GM12878 (cell line): ENCODE results near the gene MSH3. TPM values are rescaled to one million over a fixed set of nuclear protein-coding genes. Genes with fewer than 3 reads are reported as not detected.

ENCODE experiments used
- ATAC-seq: fragments of 200-7000 bp; cut with Tn5 transposase; 3 replicates; pipeline ENCODE4 v1.9.1; 2020; ENCODE audit warnings: mild to moderate bottlenecking, moderate library complexity
- BruUV-seq: library from RNA; stranded (reverse); fragments of 400-500 nt; replicated peaks from 2 replicates; lab custom pipeline; 2021; lab: Mats Ljungman, UMichigan
- CTCF ChIA-PET: fragments of 300-600 bp; sonication (Branson Sonifier 250); formaldehyde crosslinking; extraction: SDS; loops from one replicate; lab custom pipeline; 2021; ENCODE audit warnings: inconsistent platforms; lab: Yijun Ruan, JAX
- POLR2A ChIA-PET: fragments of 350-600 bp; formaldehyde crosslinking; extraction: SDS; loops from one replicate; lab custom pipeline; 2021; ENCODE audit warnings: inconsistent platforms; lab: Charles Lee
- RAD21 ChIA-PET: fragments of 300-600 bp; sonication (Branson Sonifier 250); formaldehyde crosslinking; loops from one replicate; lab custom pipeline; 2023; ENCODE audit warnings: antibody characterized with exemption; ENCODE audit not compliant: unreplicated experiment; lab: Charles Lee
- SMC1A ChIA-PET: fragments of 300-600 bp; sonication (Branson Sonifier 250); formaldehyde crosslinking; loops from one replicate; lab custom pipeline; 2023; ENCODE audit not compliant: unreplicated experiment, uncharacterized antibody; lab: Charles Lee
- DNase-seq: peaks from one replicate; pipeline ENCODE4 v3.0.0-alpha.2; 2011; ENCODE audit warnings: low read depth, low spot score
- FAIRE-seq: peaks from 3 replicates; lab custom pipeline; 2011; peaks lifted over from hg19 to GRCh38; lab: Jason Lieb, UNC
- H2AFZ ChIP-seq: 2 replicates; pipeline ENCODE4 v1.6.0; 2011; ENCODE audit warnings: low read depth, low read length, control low read depth; ENCODE audit not compliant: control insufficient read depth
- H3K27ac ChIP-seq: 2 replicates; pipeline ENCODE4 v1.5.1; 2011; ENCODE audit warnings: control low read depth; ENCODE audit not compliant: control insufficient read depth, insufficient read depth
- H3K27me3 ChIP-seq, 2 experiments: replicated peaks in 1 of 2; 2 replicates each; pipeline versions ENCODE4 v1.6.0 to v1.6.1; 2011; ENCODE audit warnings: low read length in 1 of 2; ENCODE audit not compliant: control insufficient read depth in 2 of 2, insufficient read depth in 2 of 2
- H3K36me3 ChIP-seq, 2 experiments: 2 replicates each; pipeline ENCODE4 v1.5.1; 2011; ENCODE audit warnings: low read length in 1 of 2; ENCODE audit not compliant: control insufficient read depth in 2 of 2, insufficient read depth in 2 of 2
- H3K4me1 ChIP-seq: 2 replicates; pipeline ENCODE4 v1.6.1; 2011; ENCODE audit warnings: mild to moderate bottlenecking, low read length, moderate library complexity, mixed read lengths; ENCODE audit not compliant: control insufficient read depth, insufficient read depth
- H3K4me2 ChIP-seq: 2 replicates; pipeline ENCODE4 v1.6.0; 2011; ENCODE audit warnings: control low read depth; ENCODE audit not compliant: control insufficient read depth, insufficient read depth
- H3K4me3 ChIP-seq: fragments of 200-600 bp; sonication (generic); 2 replicates; pipeline ENCODE4 v1.5.1; 2016
- H3K79me2 ChIP-seq: 2 replicates; pipeline ENCODE4 v1.6.0; 2011; ENCODE audit warnings: low read length; ENCODE audit not compliant: control insufficient read depth, insufficient read depth
- H3K9ac ChIP-seq: 2 replicates; pipeline ENCODE4 v1.8.0; 2011; ENCODE audit warnings: low read length, control low read depth, mixed read lengths; ENCODE audit not compliant: control insufficient read depth, insufficient read depth
- H3K9me3 ChIP-seq: replicated peaks from 3 replicates; pipeline ENCODE4 v1.5.1; 2011; ENCODE audit warnings: mild to moderate bottlenecking, low read length; ENCODE audit not compliant: control insufficient read depth, insufficient read depth
- H4K20me1 ChIP-seq: 2 replicates; pipeline ENCODE4 v1.6.0; 2011; ENCODE audit not compliant: control insufficient read depth, insufficient read depth
- CBX5 ChIP-seq: sonication (generic); IDR thresholded peaks from 2 replicates; pipeline ENCODE4 v1.6.1; 2016; ENCODE audit warnings: low read depth, moderate library complexity, mild to moderate bottlenecking, inconsistent platforms
- CREM ChIP-seq: IDR thresholded peaks from 2 replicates; pipeline ENCODE4 v1.6.1; 2014; ENCODE audit warnings: antibody characterized with exemption, low read depth
- EGR1 ChIP-seq, 2 experiments: IDR thresholded peaks; 1 replicate in 1 of 2; 2 replicates in 1 of 2; pipeline ENCODE4 v1.6.1; 2011 to 2012; ENCODE audit warnings: low read depth in 2 of 2, low read length in 2 of 2, borderline replicate concordance in 1 of 2, mild to moderate bottlenecking in 1 of 2, moderate library complexity in 1 of 2
- ETV6 ChIP-seq, 2 experiments: fragments of 450-650 bp in 1 of 2; IDR thresholded peaks in 1 of 2; conservative IDR thresholded peaks in 1 of 2; 2 replicates each; pipeline ENCODE4 v1.6.1; 2014; ENCODE audit warnings: antibody characterized with exemption in 1 of 2, borderline replicate concordance in 1 of 2, low read depth in 1 of 2, mild to moderate bottlenecking in 1 of 2, moderate library complexity in 1 of 2
- IRF4 ChIP-seq: IDR thresholded peaks from 2 replicates; pipeline ENCODE4 v1.6.1; 2011; ENCODE audit warnings: low read depth, low read length
- JUNB ChIP-seq: IDR thresholded peaks from 2 replicates; pipeline ENCODE4 v1.6.1; 2016; ENCODE audit warnings: antibody characterized with exemption, mild to moderate bottlenecking
- KLF5 ChIP-seq: fragments of 450-650 bp; IDR thresholded peaks from 2 replicates; pipeline ENCODE4 v1.6.1; 2014; ENCODE audit warnings: mild to moderate bottlenecking; ENCODE audit not compliant: partially characterized antibody
- MEF2A ChIP-seq: IDR thresholded peaks from 2 replicates; pipeline ENCODE4 v1.6.1; 2011; ENCODE audit warnings: low read depth, mild to moderate bottlenecking, low read length, moderate library complexity; ENCODE audit not compliant: insufficient read depth
- NR2F1 ChIP-seq: fragments of 450-650 bp; conservative IDR thresholded peaks from 2 replicates; pipeline ENCODE4 v1.6.1; 2017; ENCODE audit warnings: mild to moderate bottlenecking
- PAX5 ChIP-seq: IDR thresholded peaks from 2 replicates; pipeline ENCODE4 v1.6.1; 2011; ENCODE audit warnings: low read depth, low read length, borderline replicate concordance
- RELA ChIP-seq: fragments of 450-650 bp; IDR thresholded peaks from 2 replicates; pipeline ENCODE4 v1.8.0; 2014; ENCODE audit warnings: borderline replicate concordance; ENCODE audit not compliant: partially characterized antibody
- RUNX3 ChIP-seq: IDR thresholded peaks from 2 replicates; pipeline ENCODE4 v1.6.1; 2012; ENCODE audit warnings: low read length, inconsistent platforms
- in situ Hi-C: fragments of 300-500 bp; cut with MboI; formaldehyde crosslinking; loops from 9 replicates; pipeline ENCODE4 v1.14.3; 2018; ENCODE audit warnings: mixed read lengths
- intact Hi-C: fragments of 100-400 bp; cut with micrococcal nuclease; formaldehyde crosslinking; loops from one replicate; pipeline ENCODE4 v1.14.2; 2022; ENCODE audit not compliant: unreplicated experiment
- polyA plus RNA-seq, 11 experiments: library from polyadenylated mRNA; depleted of rRNA in 4 of 11; unstranded in 6 of 11; stranded (reverse) in 5 of 11; fragments of >200 nt; fragmentation: Nextera tagmentation in 4 of 11; fragmentation: Illumina TruSeq in 1 of 11; extraction: Ambion mirVana in 4 of 11; extraction: Trizol in 1 of 11; gene quantifications; 1 replicate in 1 of 11; 2 replicates in 10 of 11; pipeline versions ENCODE4 v1.2.1 to v1.2.3, GENCODE V29; 2011 to 2016; ENCODE audit warnings: inconsistent platforms in 2 of 11, missing spikeins in 2 of 11, low read depth in 1 of 11
- total RNA-seq, 4 experiments: library from RNA; depleted of rRNA in 3 of 4; stranded (reverse); fragments of >200 nt in 3 of 4; fragmentation: Illumina TruSeq in 1 of 4; extraction: Trizol in 1 of 4; gene quantifications; 2 replicates each; pipeline versions ENCODE4 v1.2.1 to v1.2.3, GENCODE V29; 2013 to 2021
- TF ChIP-seq, protein P1 (sequence below): fragments of 450-650 bp; formaldehyde crosslinking; IDR thresholded peaks from 2 replicates; pipeline ENCODE4 v1.4.0; 2020; ENCODE audit warnings: mild to moderate bottlenecking, moderate library complexity

The MSH3 gene
- total and polyA plus RNA-seq, 10 of the 15 experiments (the other 5 are each of a cell fraction or from before 2014, with no cell fraction given) = 4.7 to 17.5 (median 12.2) TPM

DNA sequence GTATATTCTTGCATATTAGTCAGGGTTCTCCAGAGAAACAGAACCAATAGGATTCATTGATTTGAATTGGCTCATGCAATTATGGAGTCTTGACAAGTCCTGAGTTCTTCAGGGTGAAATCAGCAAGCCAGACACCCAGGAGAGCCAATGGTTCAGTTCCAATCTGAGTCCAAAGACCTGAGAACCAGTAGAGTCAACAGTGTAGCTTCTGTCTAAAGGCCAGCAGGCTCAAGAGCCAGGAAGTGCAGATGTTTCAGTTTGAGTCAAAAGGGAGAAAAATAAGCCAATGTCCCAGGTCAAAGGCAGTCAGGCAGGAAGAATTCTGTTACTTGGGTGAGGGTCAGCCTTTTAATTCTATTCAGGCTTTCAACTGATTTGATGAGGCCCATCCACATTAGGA lies 46.6 kb upstream of the MSH3 start:
- H3K4me1 ChIP-seq = peaks cover 10% of the 10 kb centered on the region
- no peaks in the 10 kb centered on the region for H3K79me2 ChIP-seq
- DNase-seq (peak; percentile 48), FAIRE-seq (peak; percentile 94), ATAC-seq (peak; percentile 90)
- H3K4me2 ChIP-seq = peak overlapping the region; percentile 35; the same call in 1 of the 2 replicates
- H3K27ac ChIP-seq = peak overlapping the region; percentile 27; the same call in 1 of the 2 replicates
- H3K9me3 ChIP-seq = peaks cover 5% of the 10 kb centered on the region; the same call in 2 of the 3 replicates
- no peak overlapping the region; the same call in 1 of the 2 replicates for H2AFZ ChIP-seq
- H3K36me3 ChIP-seq = no peaks in the 10 kb centered on the region
- in situ Hi-C loops = no loop called here
- H3K4me3 ChIP-seq = no peak overlapping the region
- POLR2A ChIA-PET = no interaction called here
- intact Hi-C loops = no loop called here
- RAD21 ChIA-PET = no interaction called here
- no peaks in the 10 kb centered on the region for H4K20me1 ChIP-seq
- 0 out of 2 replicates have a peak, but pooled peaks have one; percentile 30 for TF ChIP-seq CBX5
- TF ChIP-seq JUNB = peak; percentile 79
- no peak for TF ChIP-seq RELA
- TF ChIP-seq CREM = peak; percentile 32; the same call in 1 of the 2 replicates
- no peak for TF ChIP-seq KLF5
- TF ChIP-seq ETV6 (conservative IDR thresholded peaks at IDR 0.05 in 1 of 2, IDR thresholded peaks at IDR 0.05 in 1 of 2; ENCODE audit: borderline replicate concordance in 1 of 2, low read depth in 1 of 2) = 0 out of 4 replicates have a peak, but pooled peaks of 1 of the 2 experiments have one; percentile 44
- peak; percentile 85; the same call in 1 of the 2 replicates for TF ChIP-seq IRF4
- TF ChIP-seq RUNX3 = peak; percentile 56
- TF ChIP-seq PAX5 = 0 out of 2 replicates have a peak, but pooled peaks have one; percentile 29
- 0 out of 2 replicates have a peak, but pooled peaks have one; percentile 22 for TF ChIP-seq MEF2A
- 0 out of 2 replicates have a peak, but pooled peaks have one; percentile 17 for TF ChIP-seq NR2F1
- TF ChIP-seq, protein P1, sequence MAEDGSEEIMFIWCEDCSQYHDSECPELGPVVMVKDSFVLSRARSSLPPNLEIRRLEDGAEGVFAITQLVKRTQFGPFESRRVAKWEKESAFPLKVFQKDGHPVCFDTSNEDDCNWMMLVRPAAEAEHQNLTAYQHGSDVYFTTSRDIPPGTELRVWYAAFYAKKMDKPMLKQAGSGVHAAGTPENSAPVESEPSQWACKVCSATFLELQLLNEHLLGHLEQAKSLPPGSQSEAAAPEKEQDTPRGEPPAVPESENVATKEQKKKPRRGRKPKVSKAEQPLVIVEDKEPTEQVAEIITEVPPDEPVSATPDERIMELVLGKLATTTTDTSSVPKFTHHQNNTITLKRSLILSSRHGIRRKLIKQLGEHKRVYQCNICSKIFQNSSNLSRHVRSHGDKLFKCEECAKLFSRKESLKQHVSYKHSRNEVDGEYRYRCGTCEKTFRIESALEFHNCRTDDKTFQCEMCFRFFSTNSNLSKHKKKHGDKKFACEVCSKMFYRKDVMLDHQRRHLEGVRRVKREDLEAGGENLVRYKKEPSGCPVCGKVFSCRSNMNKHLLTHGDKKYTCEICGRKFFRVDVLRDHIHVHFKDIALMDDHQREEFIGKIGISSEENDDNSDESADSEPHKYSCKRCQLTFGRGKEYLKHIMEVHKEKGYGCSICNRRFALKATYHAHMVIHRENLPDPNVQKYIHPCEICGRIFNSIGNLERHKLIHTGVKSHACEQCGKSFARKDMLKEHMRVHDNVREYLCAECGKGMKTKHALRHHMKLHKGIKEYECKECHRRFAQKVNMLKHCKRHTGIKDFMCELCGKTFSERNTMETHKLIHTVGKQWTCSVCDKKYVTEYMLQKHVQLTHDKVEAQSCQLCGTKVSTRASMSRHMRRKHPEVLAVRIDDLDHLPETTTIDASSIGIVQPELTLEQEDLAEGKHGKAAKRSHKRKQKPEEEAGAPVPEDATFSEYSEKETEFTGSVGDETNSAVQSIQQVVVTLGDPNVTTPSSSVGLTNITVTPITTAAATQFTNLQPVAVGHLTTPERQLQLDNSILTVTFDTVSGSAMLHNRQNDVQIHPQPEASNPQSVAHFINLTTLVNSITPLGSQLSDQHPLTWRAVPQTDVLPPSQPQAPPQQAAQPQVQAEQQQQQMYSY (CRISPR knock-in tag) = no peak
- no peak for TF ChIP-seq EGR1 (IDR thresholded peaks at IDR 0.05; ENCODE audit: borderline replicate concordance in 1 of 2, low read depth in 2 of 2, low read length in 2 of 2)
- H3K27me3 ChIP-seq = no peaks in the 10 kb centered on the region
- no peak overlapping the region for H3K9ac ChIP-seq
- SMC1A ChIA-PET = interaction anchor here (0.5 to 1.2 kb wide), 4 partner anchors 15 to 1117 kb away, joined by 3 read pairs; no protein-coding TSS in a partner anchor
- CTCF ChIA-PET = interaction anchor here (0.6 kb wide), 1 partner anchor 21 kb away, joined by 3 read pairs; no protein-coding TSS in a partner anchor
- no TSS peak for BruUV-seq
